Heart right ventricle (tissue), 16 donors: ENCODE data around the gene NPAT. TPM values are rescaled to one million over a fixed set of nuclear protein-coding genes. Genes with fewer than 3 reads are reported as not detected.
"Not testable (repeated sequence)": the region's sequence is repeated elsewhere in the genome, so short reads cannot be mapped to it uniquely, and the experiment has no call there.

ENCODE experiments used
- ATAC-seq, 8 donors: fragments of 200-7000 bp; cut with Tn5 transposase; one replicate each; pipeline ENCODE4 v1.9.1; 2020; ENCODE audit warnings: mild to moderate bottlenecking in 8 of 8, moderate library complexity in 8 of 8, moderate number of reproducible peaks in 1 of 8
- DNase-seq, 2 donors: peaks; one replicate each; pipeline ENCODE4 v3.0.0-alpha.2; 2020
- H3K27ac ChIP-seq, 10 donors: fragments of 200-600 bp; sonication (generic) in 2 of 10; one replicate each; pipeline versions ENCODE4 v1.5.0 to v1.8.0; 2020 to 2022; ENCODE audit warnings: mild to moderate bottlenecking in 3 of 10
- H3K27me3 ChIP-seq, 7 donors: fragments of 200-600 bp; one replicate each; pipeline ENCODE4 v1.8.0; 2021 to 2022; ENCODE audit warnings: mild to moderate bottlenecking in 2 of 7
- H3K36me3 ChIP-seq, 9 donors: fragments of 200-600 bp; sonication (generic) in 1 of 9; one replicate each; pipeline versions ENCODE4 v1.5.0 to v1.8.0; 2020 to 2022; ENCODE audit warnings: mild to moderate bottlenecking in 2 of 9
- H3K4me1 ChIP-seq, 9 donors: fragments of 200-600 bp; sonication (generic) in 1 of 9; one replicate each; pipeline versions ENCODE4 v1.5.0 to v1.8.0; 2020 to 2022; ENCODE audit warnings: mild to moderate bottlenecking in 4 of 9
- H3K4me3 ChIP-seq, 10 donors: fragments of 200-600 bp; sonication (generic) in 2 of 10; one replicate each; pipeline versions ENCODE4 v1.5.0 to v1.8.0; 2020 to 2022; ENCODE audit warnings: mild to moderate bottlenecking in 7 of 10, moderate library complexity in 2 of 10
- H3K9me3 ChIP-seq, 11 donors: fragments of 200-600 bp in 10 of 11; sonication (generic) in 2 of 11; one replicate each; pipeline versions ENCODE4 v1.5.0 to v1.8.0; 2013 to 2022; ENCODE audit warnings: mild to moderate bottlenecking in 2 of 11, control low read depth in 1 of 11, moderate library complexity in 1 of 11
- WGBS, 2 donors: extraction: QIAGEN DNeasy Blood & Tissue Kit; methylation state at CpG; one replicate each; pipeline ENCODE4 v1.1.7; 2013; ENCODE audit warnings: inconsistent platforms in 1 of 2; 5-methylcytosine and 5-hydroxymethylcytosine counted together
- intact Hi-C, 10 donors: fragments of 100-400 bp; cut with DNase I; formaldehyde crosslinking; loops; one replicate each; pipeline versions ENCODE4 v1.11.1 to v1.14.2; 2022
- polyA plus RNA-seq, 2 donors: library from polyadenylated mRNA; stranded (reverse); fragments of 200-250 nt; gene quantifications; one replicate each; pipeline ENCODE4 v1.2.3, GENCODE V29; 2013
- total RNA-seq, 10 donors: library from RNA; stranded (reverse); fragmentation: NEBNext Ultra II Directional in 3 of 10; extraction: Animal tissue kit (Norgen Biotek cat#: 25700) in 3 of 10; gene quantifications; one replicate each; pipeline versions ENCODE4 v1.2.1 to v1.2.4, GENCODE V29; 2021 to 2023
- TF ChIP-seq, protein P1 (sequence below), 9 donors: fragments of 200-600 bp; sonication (generic) in 2 of 9; IDR thresholded peaks; one replicate each; pipeline versions ENCODE4 v1.5.0 to v1.8.0; 2021 to 2022; ENCODE audit warnings: antibody characterized with exemption in 9 of 9, mild to moderate bottlenecking in 5 of 9, moderate library complexity in 1 of 9
- donor health status: Arrhythmogenic right ventricular cardiomyopathy.
- donor health status: ischemic (EF 13 %, LVEDD 7.1; RV severe dilation, severe dysfunction).
- donor health status: healthy with polysubstance abuse.
- donor health status: DM: no; HTN: yes; CAD: no.
- donor health status: DM: no; HTN: no; CAD: no.
- donor health status: ischemic (EF 25% LVEDD 6.9; RV normal size, moderate dysfunction).
- donor health status: ischemic (EF 25% LVEDD 5.7; RV mildly dilated, moderate dysfunction).
- donor health status: healthy.
- donor health status: DM: yes; HTN: yes; CAD: no.
- donor health status: Ischemic cardiomyopathy.
- donor health status: ischemic (EF 35%, LVEDD 5.7; RV mildly dilated, moderate dysfunction).
- donor health status: nonischemic (EF 11% LVEDD 7.7; RV severe dilation, severe dysfunction).
- donor health status: DM: yes; HTN: yes; CAD: no.
- donor health status: PGD.
- donor health status: ischemic (EF 29% LVEDD 5.4; RV normal size, mild dysfunction).
- donor health status: nonischemic (EF 23%, LVEDD 6.1; RV moderate dilation, normal function).

NPAT gene
- total and polyA plus RNA-seq, 12 donors: 1.9 to 11.4 (median 9.3) TPM

DNA sequence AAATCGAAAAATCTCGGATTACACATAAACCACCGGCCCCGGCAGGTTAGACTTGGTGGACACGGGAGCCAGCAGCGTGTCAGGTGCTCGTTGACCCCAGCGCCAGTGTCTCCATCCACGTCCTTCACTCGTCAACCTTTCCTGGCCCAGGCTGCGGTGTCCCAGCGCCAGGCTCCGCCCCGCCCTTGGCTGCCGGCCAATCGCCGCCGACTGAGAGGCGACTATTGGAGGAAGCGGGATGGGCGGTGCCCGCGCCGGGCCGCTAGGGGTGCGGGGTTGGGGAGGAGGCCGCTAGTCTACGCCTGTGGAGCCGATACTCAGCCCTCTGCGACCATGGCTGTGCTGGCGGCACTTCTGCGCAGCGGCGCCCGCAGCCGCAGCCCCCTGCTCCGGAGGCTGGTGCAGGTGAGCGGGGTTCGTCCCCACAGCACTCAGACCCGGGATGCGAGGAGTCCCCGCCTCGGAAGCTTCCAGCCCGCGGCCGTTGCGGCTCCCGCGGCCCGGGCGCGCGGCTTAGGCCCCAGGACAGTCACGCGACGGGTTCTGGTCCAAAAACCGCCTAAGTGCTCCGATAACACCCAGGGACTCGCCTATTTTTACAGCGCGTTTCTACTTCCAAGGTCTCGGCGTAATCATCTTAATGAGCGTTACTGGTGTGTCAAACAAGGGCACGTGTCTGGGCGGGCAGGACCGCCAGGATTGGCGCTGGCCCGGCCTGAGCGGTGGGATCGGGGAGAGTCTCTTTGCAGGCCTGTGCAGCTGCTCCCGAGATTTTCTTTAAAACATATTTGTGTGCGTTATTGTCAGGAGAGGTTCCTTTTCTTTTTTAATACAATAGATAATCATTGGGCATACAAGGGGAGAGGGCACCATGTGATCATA is 100.9 kb downstream of the NPAT start, which contains the start of gene ACAT1:
TSS of gene ACAT1 (plus strand) at position 294 of the 882 bp plus-strand sequence. CDS start at position 334, 40 bp downstream.
- WGBS, 2 donors: 0% methylated on average over 73 of the region's 73 CpGs
- intact Hi-C loops: loop anchor here in 6 of 10 donors (2.0 to 10.0 kb wide), 5 partner anchors 101 to 541 kb away; partner anchors contain the start of genes ATM (in 6 of the 6), NPAT (in 6 of the 6) and C11orf65 (in 1 of the 6)
- H3K36me3 ChIP-seq: peaks cover 0 to 5% (median 0%) of the 10 kb centered on the region in 9 donors

DNA sequence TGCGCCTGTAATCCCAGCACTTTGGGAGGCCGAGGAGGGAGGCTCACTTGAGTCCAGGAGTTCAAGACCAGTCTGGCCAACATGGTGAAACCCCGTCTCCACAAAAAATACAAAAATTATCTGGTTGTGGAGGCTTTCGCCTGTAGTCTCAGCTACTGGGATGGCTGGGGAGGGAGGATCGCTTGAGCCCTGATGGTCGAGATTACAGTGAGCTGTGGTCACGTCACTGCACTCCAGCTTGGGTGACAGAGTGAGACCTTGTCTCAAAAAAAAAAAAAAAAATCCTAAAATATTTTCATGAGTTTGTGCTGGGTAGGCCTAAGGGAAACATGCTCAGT is 101.5 kb downstream of the NPAT start:
- Histone ChIP-seq H3K4me1 (peaks cover 12 to 54% (median 41%) of the 10 kb centered on the region in 9 donors), H3K4me3 (peak overlapping the region in 9 of 10 donors; percentile 59 to 90 (median 74)), H3K27ac (peak overlapping the region; percentile 92 to 99 (median 96))
- H3K36me3 ChIP-seq, DNase-seq, H3K27me3 ChIP-seq, H3K9me3 ChIP-seq: not testable (repeated sequence)
- WGBS, 2 donors: 52 to 55% methylated on average over 7 of the region's 7 CpGs
- intact Hi-C loops: loop anchor here in 6 of 10 donors (2.0 to 10.0 kb wide), 5 partner anchors 101 to 541 kb away; partner anchors contain the start of genes ATM (in 6 of the 6), NPAT (in 6 of the 6) and C11orf65 (in 1 of the 6)
- ATAC-seq: peak in 2 of 8 donors; percentile 1 to 3

More for the DNA sequence above, 100.9 kb downstream of the NPAT start, which contains the start of gene ACAT1:
- DNase-seq (peak; percentile 98 to 99), ATAC-seq (peak; percentile 95 to 97 (median 96))
- TF ChIP-seq, protein P1, sequence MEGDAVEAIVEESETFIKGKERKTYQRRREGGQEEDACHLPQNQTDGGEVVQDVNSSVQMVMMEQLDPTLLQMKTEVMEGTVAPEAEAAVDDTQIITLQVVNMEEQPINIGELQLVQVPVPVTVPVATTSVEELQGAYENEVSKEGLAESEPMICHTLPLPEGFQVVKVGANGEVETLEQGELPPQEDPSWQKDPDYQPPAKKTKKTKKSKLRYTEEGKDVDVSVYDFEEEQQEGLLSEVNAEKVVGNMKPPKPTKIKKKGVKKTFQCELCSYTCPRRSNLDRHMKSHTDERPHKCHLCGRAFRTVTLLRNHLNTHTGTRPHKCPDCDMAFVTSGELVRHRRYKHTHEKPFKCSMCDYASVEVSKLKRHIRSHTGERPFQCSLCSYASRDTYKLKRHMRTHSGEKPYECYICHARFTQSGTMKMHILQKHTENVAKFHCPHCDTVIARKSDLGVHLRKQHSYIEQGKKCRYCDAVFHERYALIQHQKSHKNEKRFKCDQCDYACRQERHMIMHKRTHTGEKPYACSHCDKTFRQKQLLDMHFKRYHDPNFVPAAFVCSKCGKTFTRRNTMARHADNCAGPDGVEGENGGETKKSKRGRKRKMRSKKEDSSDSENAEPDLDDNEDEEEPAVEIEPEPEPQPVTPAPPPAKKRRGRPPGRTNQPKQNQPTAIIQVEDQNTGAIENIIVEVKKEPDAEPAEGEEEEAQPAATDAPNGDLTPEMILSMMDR (IDR thresholded peaks at IDR 0.05): peak in 8 of 9 donors; percentile 5 to 51 (median 38)
- Histone ChIP-seq H3K27me3 (no peaks in the 10 kb centered on the region), H3K9me3 (no peaks in the 10 kb centered on the region), H3K4me1 (peaks cover 9 to 54% (median 38%) of the 10 kb centered on the region in 9 donors), H3K27ac (peak within 1 kb of the TSS; percentile 92 to 99 (median 96)), H3K4me3 (peak within 1 kb of the TSS; percentile 59 to 90 (median 74))

DNA sequence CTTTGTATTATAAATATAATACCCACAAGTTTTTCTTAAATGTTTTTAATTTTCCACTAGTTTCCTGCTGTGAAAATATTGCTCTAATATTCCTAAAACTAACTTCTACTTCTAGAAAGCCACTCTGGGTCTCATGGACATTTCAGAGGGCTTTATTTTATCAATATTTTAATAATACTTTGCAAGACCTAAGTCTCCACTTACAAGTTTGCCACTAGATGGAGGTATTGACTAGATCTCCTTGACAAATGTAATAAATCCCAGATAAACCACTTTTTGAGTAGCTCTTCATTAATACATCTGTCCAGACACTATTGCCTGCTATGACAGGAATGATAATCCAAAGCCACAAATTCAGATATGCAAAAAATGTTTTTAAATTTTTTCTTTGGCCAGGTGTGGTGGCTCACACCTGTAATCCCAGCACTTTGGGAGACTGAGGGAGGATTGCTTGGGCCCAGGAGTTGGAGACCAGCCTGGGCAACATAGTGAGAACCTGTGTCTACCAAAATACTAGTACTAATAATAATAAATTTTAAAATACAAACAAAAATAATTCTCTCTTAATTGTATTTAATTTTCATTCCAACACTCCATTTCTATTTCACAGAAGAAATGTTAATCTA is 104.6 kb downstream of the NPAT start:
- Histone ChIP-seq H3K27me3 (no peaks in the 10 kb centered on the region), H3K9me3 (no peaks in the 10 kb centered on the region), H3K27ac (peak overlapping the region in 1 of 10 donors; percentile 10), H3K36me3 (no peaks in the 10 kb centered on the region), H3K4me3 (no peak overlapping the region), H3K4me1 (peaks cover 6 to 39% (median 30%) of the 10 kb centered on the region in 9 donors)
- intact Hi-C loops: loop anchor here in 4 of 10 donors (5.0 to 10.0 kb wide), 3 partner anchors 527 to 534 kb away; no protein-coding TSS in a partner anchor
- ATAC-seq (no peak), DNase-seq (no peak)
- TF ChIP-seq, protein P1 (IDR thresholded peaks at IDR 0.05): peak; percentile 30 to 68 (median 52)

DNA sequence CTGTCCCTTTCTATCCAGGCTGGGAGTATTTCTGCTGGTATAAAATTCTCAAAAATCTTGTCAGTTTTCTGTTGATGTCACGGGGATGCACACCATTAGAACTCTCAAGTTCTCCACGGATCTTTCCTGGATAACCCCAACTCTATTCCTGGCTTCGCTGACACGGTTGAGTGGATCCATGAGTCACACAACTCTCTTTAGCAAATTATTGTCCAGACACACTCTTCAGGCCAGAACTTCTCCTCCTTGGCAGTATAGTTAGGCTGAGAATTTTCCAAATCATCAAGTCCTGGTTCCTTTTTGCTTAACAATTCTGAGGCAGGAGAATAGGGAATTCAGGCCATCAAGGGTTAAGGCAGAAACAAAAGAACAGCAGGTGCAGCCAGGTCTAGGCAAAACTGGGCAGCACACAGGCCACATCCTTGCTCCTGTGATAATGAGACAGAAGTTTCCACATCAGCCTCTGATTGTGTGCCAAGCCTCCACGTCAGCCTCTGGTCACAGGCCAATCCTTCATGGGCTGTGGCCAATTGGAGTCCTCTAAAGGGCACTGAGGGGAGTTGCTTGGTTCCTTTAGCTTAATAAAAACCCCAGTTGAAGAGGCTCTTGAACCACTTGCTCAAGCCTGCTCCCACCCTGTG is 106.8 kb downstream of the NPAT start:
- DNase-seq (peak; percentile 85 to 86), ATAC-seq (peak; percentile 84 to 95 (median 90))
- intact Hi-C loops: loop anchor here in 4 of 10 donors (5.0 to 10.0 kb wide), 3 partner anchors 529 to 537 kb away; no protein-coding TSS in a partner anchor
- H3K36me3 ChIP-seq: peaks cover 0 to 6% (median 0%) of the 10 kb centered on the region in 9 donors
- WGBS, 2 donors: 27 to 29% methylated on average over 5 of the region's 5 CpGs
- H3K27ac ChIP-seq: peak overlapping the region; percentile 42 to 86 (median 76)
- H3K27me3 ChIP-seq: no peaks in the 10 kb centered on the region
- H3K9me3 ChIP-seq: no peaks in the 10 kb centered on the region
- H3K4me1 ChIP-seq: peaks cover 6 to 23% (median 15%) of the 10 kb centered on the region in 9 donors
- H3K4me3 ChIP-seq: no peak overlapping the region
- TF ChIP-seq, protein P1 (IDR thresholded peaks at IDR 0.05): peak in 1 of 9 donors; percentile 4
